AG09309 (cell line): ENCODE measurements around the gene LSG1.

Experiments used
- DNase-seq: peaks from one replicate; pipeline ENCODE4 v3.0.0-alpha.2; 2010; ENCODE audit warnings: low read depth
- H3K4me3 ChIP-seq: 2 replicates; pipeline ENCODE4 v1.5.1; 2011; ENCODE audit warnings: mild to moderate bottlenecking, low read depth, low read length, moderate library complexity; ENCODE audit not compliant: control insufficient read depth
- CTCF ChIP-seq: IDR thresholded peaks from 2 replicates; pipeline ENCODE4 v1.5.1; 2011; ENCODE audit warnings: mild to moderate bottlenecking, low read depth, low read length, inconsistent platforms; ENCODE audit not compliant: insufficient read depth, control insufficient read depth; ENCODE audit errors: missing control alignments

Gene LSG1

DNA sequence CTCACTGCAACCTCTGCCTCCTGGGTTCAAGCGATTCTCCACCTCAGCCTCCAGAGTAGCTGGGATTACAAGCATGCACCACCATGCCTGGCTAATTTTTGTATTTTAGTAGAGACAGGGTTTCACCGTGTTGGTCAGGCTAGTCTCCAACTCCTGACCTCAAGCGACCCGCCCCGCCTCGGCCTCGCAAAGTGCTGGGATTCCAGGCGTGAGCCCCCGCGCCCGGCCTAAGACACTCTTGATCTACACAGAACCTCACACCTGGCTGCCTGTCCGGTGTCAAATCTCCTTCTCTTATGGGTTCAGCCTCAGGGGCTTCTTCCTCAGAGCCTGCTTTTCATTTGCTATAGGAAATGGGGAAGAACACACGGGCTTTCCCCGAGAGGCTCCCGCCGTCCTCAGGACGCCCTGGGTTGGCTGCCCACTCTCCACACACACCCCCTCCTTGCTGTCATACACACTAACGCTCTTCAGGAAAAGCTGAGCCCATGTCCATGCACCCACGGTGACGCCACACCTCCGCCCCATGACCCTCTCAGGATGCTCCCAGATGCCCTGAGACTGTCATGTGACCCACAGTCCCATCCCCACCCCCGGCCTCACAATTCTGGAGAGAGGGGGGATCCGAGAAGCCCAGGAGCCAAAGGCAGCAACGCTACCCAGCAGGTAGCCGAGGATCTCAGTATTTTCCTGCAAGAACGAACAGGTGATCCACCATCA, 49.2 kb downstream of the LSG1 start:
- no peak for DNase-seq
- TF ChIP-seq CTCF = no peak
- no peak overlapping the region for H3K4me3 ChIP-seq

DNA sequence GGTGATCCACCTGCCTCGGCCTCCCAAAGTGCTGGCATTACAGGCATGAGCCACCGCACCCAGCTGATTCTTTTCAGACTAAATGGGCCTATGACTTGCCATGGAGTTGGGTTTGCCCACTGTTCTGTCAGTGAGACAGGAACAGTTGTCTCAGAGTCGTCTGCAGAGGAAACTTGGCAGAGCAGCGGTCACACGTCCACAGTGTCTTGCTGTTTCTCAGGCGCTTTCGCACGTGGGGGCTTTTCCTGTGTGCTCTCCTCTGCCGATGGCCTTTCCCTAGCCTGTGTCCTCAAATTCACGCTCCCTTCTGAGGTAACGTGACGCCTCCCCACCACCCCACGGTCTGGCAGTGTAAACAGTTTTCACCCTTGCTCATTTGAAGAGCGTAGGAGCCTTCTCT, 50.0 kb downstream of the LSG1 start:
- H3K4me3 ChIP-seq = no peak overlapping the region
- DNase-seq = no peak
- TF ChIP-seq CTCF = no peak

DNA sequence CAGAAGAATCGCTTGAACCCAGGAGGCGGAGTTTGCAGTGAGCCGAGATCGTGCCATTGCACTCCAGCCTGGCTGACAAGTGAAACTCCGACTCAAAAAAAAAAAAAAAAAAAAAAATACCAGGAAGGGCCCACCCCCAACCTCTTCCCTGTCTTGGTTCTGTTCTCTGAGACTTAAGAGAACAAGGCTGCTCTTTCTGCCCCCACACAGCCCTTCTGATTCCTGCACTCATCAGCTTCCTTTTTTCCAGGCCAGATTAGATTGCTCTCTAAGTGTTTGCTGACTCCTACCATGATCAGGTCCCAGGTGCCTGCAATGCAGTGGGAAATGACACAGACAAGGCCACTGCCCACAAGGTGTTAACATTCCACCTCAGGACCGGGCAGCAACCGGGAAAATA, 51.8 kb downstream of the LSG1 start:
- H3K4me3 ChIP-seq = no peak overlapping the region
- no peak for DNase-seq
- TF ChIP-seq CTCF = no peak

- no peak for TF ChIP-seq CTCF
- DNase-seq = no peak
- no peak overlapping the region for H3K4me3 ChIP-seq
These were observed 52.2 kb downstream of the LSG1 start for GRCh38 chr3:194619741-194620140.

DNA sequence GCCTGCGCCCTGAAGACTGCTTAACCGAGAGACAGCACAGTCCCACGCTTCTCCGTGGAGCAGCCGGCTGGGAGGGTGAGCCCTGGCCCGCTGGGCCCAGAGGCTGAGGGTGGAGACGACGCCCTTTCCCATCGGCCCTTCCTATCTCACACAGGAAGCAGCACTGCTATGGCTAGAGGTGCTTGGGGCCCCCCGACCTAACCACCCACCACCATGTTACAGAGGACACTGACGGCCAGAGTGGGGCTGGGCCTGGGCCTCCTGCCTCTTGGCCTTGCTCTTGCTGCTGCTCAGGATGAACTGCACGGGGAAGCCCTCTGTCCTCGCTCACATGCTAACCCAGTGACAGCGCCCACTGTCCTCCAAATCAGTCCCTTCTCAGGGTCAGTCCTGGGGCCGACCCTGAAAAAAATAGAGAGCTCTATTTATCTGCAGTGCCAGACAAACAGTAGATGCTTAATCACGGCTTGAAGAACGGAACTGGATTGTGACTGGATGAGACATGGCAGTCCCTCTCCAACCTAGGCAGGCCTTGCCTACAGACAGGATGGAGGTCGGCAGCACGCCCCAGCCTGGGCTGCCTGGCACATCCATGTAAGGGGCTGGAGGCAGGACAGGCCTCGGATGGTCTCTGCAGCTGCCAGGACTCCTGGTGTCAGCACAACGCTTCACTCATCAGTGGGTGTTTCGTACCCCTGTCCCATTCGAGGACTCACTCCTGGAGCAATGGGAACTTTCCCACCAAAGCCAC, 53.0 kb downstream of the LSG1 start:
- no peak for DNase-seq
- H3K4me3 ChIP-seq = no peak overlapping the region
- TF ChIP-seq CTCF = no peak

DNA sequence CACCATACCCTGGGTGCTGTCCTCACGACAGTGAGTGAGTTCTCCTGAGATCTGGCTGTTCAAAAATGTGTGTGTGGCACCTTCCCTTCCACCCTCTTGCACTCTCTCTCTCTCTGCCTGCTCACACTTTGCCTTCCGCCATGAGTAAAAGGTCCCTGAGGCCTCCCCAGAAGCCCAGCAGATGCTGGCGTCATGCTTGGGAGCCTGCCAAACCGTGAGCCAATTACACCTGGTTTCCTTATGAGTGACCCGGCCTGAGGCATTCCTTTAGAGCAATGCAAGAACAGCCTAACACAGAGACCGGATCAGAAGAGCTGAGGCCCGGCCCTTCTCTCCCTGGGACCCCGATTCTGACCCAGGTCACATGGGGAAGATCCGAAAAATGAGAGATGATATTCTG, 54.2 kb downstream of the LSG1 start:
- no peak for TF ChIP-seq CTCF
- no peak overlapping the region for H3K4me3 ChIP-seq
- DNase-seq = no peak
